ENCODE measurements around the gene SNX10. TPM values are rescaled to one million over a fixed set of nuclear protein-coding genes. Genes with fewer than 3 reads are reported as not detected.

Gene SNX10
- total RNA-seq, 1 donor from 2014 or later = 5.2 TPM

- no peak overlapping the region for H3K4me3 ChIP-seq
- intact Hi-C loops (cut with DNase I) = no loop called here
- no peaks in the 10 kb centered on the region for H3K9me3 ChIP-seq
- no peak for DNase-seq (ENCODE audit: extremely low spot score in 2 of 2)
- H3K27ac ChIP-seq = no peak overlapping the region
- H3K36me3 ChIP-seq = no peaks in the 10 kb centered on the region
- no peaks in the 10 kb centered on the region for H3K4me1 ChIP-seq
- no peaks in the 10 kb centered on the region for H3K27me3 ChIP-seq
- no peak for TF ChIP-seq POLR2AphosphoS5 (IDR thresholded peaks at IDR 0.05; ENCODE audit: insufficient read depth in 1 of 2, low read depth in 1 of 2)
- TF ChIP-seq CTCF (IDR thresholded peaks at IDR 0.05) = no peak
- TF ChIP-seq POLR2A (IDR thresholded peaks at IDR 0.05) = no peak
These were observed 40.1 kb downstream of the SNX10 start for GRCh38 chr7:26331789-26332188.

GRCh38 chr7:26332698-26333097 is 41.0 kb downstream of the SNX10 start:
- intact Hi-C loops (cut with DNase I) = no loop called here
- no peaks in the 10 kb centered on the region for H3K4me1 ChIP-seq
- H3K27ac ChIP-seq = no peak overlapping the region
- no peaks in the 10 kb centered on the region for H3K36me3 ChIP-seq
- TF ChIP-seq POLR2AphosphoS5 (IDR thresholded peaks at IDR 0.05; ENCODE audit: insufficient read depth in 1 of 2, low read depth in 1 of 2) (no peak), POLR2A (IDR thresholded peaks at IDR 0.05) (no peak)
- DNase-seq (ENCODE audit: extremely low spot score in 2 of 2) = no peak
- no peaks in the 10 kb centered on the region for H3K27me3 ChIP-seq
- no peak overlapping the region for H3K4me3 ChIP-seq
- no peaks in the 10 kb centered on the region for H3K9me3 ChIP-seq

GRCh38 chr7:26334166-26334859 is 42.7 kb downstream of the SNX10 start:
- Histone ChIP-seq H3K27me3 (no peaks in the 10 kb centered on the region), H3K9me3 (no peaks in the 10 kb centered on the region), H3K36me3 (no peaks in the 10 kb centered on the region), H3K27ac (no peak overlapping the region), H3K4me1 (no peaks in the 10 kb centered on the region), H3K4me3 (no peak overlapping the region)
- intact Hi-C loops (cut with DNase I) = no loop called here
- DNase-seq (ENCODE audit: extremely low spot score in 2 of 2) = no peak
- TF ChIP-seq CTCF (IDR thresholded peaks at IDR 0.05) (no peak), POLR2A (IDR thresholded peaks at IDR 0.05) (no peak), POLR2AphosphoS5 (IDR thresholded peaks at IDR 0.05; ENCODE audit: insufficient read depth in 1 of 2, low read depth in 1 of 2) (no peak)

GRCh38 chr7:26337232-26337865 is 45.7 kb downstream of the SNX10 start:
- Histone ChIP-seq H3K4me1 (no peaks in the 10 kb centered on the region), H3K27me3 (no peaks in the 10 kb centered on the region), H3K9me3 (no peaks in the 10 kb centered on the region), H3K36me3 (no peaks in the 10 kb centered on the region), H3K27ac (no peak overlapping the region), H3K4me3 (no peak overlapping the region)
- TF ChIP-seq POLR2A (IDR thresholded peaks at IDR 0.05) (no peak), CTCF (IDR thresholded peaks at IDR 0.05) (no peak), POLR2AphosphoS5 (IDR thresholded peaks at IDR 0.05; ENCODE audit: insufficient read depth in 1 of 2, low read depth in 1 of 2) (no peak)
- intact Hi-C loops (cut with DNase I) = no loop called here
- no peak for DNase-seq (ENCODE audit: extremely low spot score in 2 of 2)

GRCh38 chr7:26340476-26341018 is 48.9 kb downstream of the SNX10 start:
- Histone ChIP-seq H3K4me3 (no peak overlapping the region), H3K9me3 (no peaks in the 10 kb centered on the region)
- intact Hi-C loops (cut with DNase I) = no loop called here

More at GRCh38 chr7:26340476-26341018, 48.9 kb downstream of the SNX10 start:
- Histone ChIP-seq H3K27me3 (no peaks in the 10 kb centered on the region), H3K27ac (no peak overlapping the region), H3K36me3 (no peaks in the 10 kb centered on the region), H3K4me1 (no peaks in the 10 kb centered on the region)
- TF ChIP-seq POLR2AphosphoS5 (IDR thresholded peaks at IDR 0.05; ENCODE audit: insufficient read depth in 1 of 2, low read depth in 1 of 2) = no peak
- TF ChIP-seq CTCF (IDR thresholded peaks at IDR 0.05) = no peak
- TF ChIP-seq POLR2A (IDR thresholded peaks at IDR 0.05) = no peak
- no peak for DNase-seq (ENCODE audit: extremely low spot score in 2 of 2)
